Osteoblast (primary cell): ENCODE data around the gene SYNPO. TPM values are rescaled to one million over a fixed set of nuclear protein-coding genes. Genes with fewer than 3 reads are reported as not detected.
A peak's percentile ranks its signal among the peaks of the same experiment; 100 is the strongest.

ENCODE experiments used
- DNase-seq: peaks from one replicate; pipeline ENCODE4 v3.0.0; 2011; ENCODE audit warnings: low spot score, mixed read lengths; ENCODE audit not compliant: insufficient read length; ENCODE audit errors: missing footprints
- H2AFZ ChIP-seq: 2 replicates; pipeline ENCODE4 v1.6.0; 2011; ENCODE audit warnings: mild to moderate bottlenecking, low read length
- H3K27ac ChIP-seq: 2 replicates; pipeline ENCODE4 v1.5.1; 2011; ENCODE audit warnings: mild to moderate bottlenecking, low read depth, low read length, moderate library complexity
- H3K27me3 ChIP-seq: 2 replicates; pipeline ENCODE4 v1.6.0; 2012; ENCODE audit warnings: mild to moderate bottlenecking, control low read depth, inconsistent platforms, low read length, moderate library complexity; ENCODE audit not compliant: insufficient read depth
- H3K36me3 ChIP-seq: 2 replicates; pipeline ENCODE4 v1.5.1; 2011; ENCODE audit warnings: mild to moderate bottlenecking, low read length, control low read depth, moderate library complexity; ENCODE audit not compliant: insufficient read depth
- H3K4me1 ChIP-seq: 2 replicates; pipeline ENCODE4 v1.5.1; 2011; ENCODE audit warnings: mild to moderate bottlenecking, low read length, control low read depth, moderate library complexity; ENCODE audit not compliant: insufficient read depth
- H3K4me2 ChIP-seq: 2 replicates; pipeline ENCODE4 v1.6.0; 2011; ENCODE audit warnings: mild to moderate bottlenecking, low read length; ENCODE audit not compliant: insufficient read depth
- H3K4me3 ChIP-seq: fragments of 200-600 bp; sonication (generic); 3 replicates; pipeline ENCODE4 v1.5.1; 2012; ENCODE audit warnings: mild to moderate bottlenecking, low read length, inconsistent platforms; ENCODE audit not compliant: insufficient read depth
- H3K79me2 ChIP-seq: 2 replicates; pipeline ENCODE4 v1.6.0; 2012; ENCODE audit warnings: mild to moderate bottlenecking, low read length, control low read depth, inconsistent platforms; ENCODE audit not compliant: insufficient read depth
- H3K9me3 ChIP-seq: 2 replicates; pipeline ENCODE4 v1.5.1; 2011; ENCODE audit warnings: low read depth, low read length, control low read depth
- H4K20me1 ChIP-seq: 2 replicates; pipeline ENCODE4 v1.6.0; 2012; ENCODE audit warnings: mild to moderate bottlenecking, low read length, control low read depth; ENCODE audit not compliant: insufficient read depth
- total RNA-seq: library from RNA; depleted of rRNA; stranded (reverse); fragments of >200 nt; gene quantifications from 2 replicates; pipeline ENCODE4 v1.2.3, GENCODE V29; 2012
- TF ChIP-seq, protein P1 (sequence below): IDR thresholded peaks from 2 replicates; pipeline ENCODE4 v1.5.1; 2011; ENCODE audit warnings: mild to moderate bottlenecking, low read depth, low read length, moderate library complexity; ENCODE audit errors: extremely low read depth

SYNPO gene
- total RNA-seq, 1 donor: 4.0 TPM

DNA sequence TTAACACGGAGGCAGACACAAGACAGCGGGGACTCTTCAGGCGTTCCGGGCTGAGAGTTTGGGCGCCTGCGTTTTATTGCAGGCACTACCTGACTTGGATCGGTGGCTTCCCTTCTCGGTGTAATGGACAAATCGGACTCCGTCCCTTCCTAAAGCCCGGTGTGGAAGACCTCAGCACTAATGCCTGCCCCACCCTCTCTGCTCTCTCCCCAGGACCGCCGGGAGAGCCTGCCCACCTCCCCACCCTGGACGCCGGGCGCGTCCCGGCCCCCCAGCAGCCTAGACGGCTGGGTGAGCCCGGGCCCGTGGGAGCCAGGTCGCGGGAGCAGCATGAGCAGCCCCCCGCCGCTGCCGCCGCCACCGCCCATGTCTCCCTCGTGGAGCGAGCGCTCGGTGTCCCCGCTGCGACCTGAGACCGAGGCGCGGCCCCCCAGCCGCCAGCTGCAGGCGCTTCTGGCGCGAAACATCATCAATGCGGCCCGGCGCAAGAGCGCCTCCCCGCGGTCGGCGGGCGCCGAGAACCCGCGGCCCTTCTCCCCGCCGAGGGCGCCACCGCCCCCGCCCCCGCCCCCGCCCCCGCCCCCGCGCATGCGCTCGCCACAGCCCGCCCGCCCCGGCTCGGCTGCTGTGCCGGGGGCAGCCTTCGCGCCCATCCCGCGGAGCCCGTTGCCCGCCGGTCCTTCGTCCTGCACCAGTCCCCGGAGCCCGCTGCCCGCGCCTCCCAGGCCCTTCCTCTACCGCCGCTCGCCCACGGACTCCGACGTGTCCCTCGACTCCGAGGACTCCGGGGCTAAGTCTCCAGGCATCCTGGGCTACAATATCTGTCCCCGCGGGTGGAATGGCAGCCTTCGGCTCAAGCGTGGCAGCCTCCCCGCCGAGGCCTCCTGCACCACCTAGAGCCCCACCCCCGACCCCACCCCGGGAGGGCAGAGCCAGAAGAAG, 16.0 kb downstream of the SYNPO start:
- Histone ChIP-seq H4K20me1 (peaks cover 4% of the 10 kb centered on the region), H3K27ac (no peak overlapping the region), H3K9me3 (no peaks in the 10 kb centered on the region), H3K79me2 (no peaks in the 10 kb centered on the region), H3K36me3 (no peaks in the 10 kb centered on the region), H3K4me3 (peak overlapping the region; percentile 68), H3K4me2 (peak overlapping the region; percentile 79), H2AFZ (peak overlapping the region; percentile 34), H3K4me1 (peaks cover 22% of the 10 kb centered on the region), H3K27me3 (peaks cover 3% of the 10 kb centered on the region)
- peak; percentile 98 for DNase-seq
- TF ChIP-seq, protein P1, sequence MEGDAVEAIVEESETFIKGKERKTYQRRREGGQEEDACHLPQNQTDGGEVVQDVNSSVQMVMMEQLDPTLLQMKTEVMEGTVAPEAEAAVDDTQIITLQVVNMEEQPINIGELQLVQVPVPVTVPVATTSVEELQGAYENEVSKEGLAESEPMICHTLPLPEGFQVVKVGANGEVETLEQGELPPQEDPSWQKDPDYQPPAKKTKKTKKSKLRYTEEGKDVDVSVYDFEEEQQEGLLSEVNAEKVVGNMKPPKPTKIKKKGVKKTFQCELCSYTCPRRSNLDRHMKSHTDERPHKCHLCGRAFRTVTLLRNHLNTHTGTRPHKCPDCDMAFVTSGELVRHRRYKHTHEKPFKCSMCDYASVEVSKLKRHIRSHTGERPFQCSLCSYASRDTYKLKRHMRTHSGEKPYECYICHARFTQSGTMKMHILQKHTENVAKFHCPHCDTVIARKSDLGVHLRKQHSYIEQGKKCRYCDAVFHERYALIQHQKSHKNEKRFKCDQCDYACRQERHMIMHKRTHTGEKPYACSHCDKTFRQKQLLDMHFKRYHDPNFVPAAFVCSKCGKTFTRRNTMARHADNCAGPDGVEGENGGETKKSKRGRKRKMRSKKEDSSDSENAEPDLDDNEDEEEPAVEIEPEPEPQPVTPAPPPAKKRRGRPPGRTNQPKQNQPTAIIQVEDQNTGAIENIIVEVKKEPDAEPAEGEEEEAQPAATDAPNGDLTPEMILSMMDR: peak; percentile 39

DNA sequence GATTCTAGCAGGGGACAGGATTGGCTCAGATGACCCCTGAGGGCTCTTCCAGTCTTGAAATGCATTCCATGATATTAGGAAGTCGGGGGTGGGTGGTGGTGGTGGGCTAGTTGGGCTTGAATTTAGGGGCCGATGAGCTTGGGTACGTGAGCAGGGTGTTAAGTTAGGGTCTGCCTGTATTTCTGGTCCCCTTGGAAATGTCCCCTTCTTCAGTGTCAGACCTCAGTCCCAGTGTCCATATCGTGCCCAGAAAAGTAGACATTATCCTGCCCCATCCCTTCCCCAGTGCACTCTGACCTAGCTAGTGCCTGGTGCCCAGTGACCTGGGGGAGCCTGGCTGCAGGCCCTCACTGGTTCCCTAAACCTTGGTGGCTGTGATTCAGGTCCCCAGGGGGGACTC, 17.7 kb downstream of the SYNPO start:
- no peak overlapping the region for H2AFZ ChIP-seq
- no peaks in the 10 kb centered on the region for H3K9me3 ChIP-seq
- H3K27me3 ChIP-seq: peaks cover 3% of the 10 kb centered on the region
- H3K27ac ChIP-seq: no peak overlapping the region
- peak; percentile 56 for DNase-seq
- H3K4me2 ChIP-seq: no peak overlapping the region
- H3K4me1 ChIP-seq: peaks cover 18% of the 10 kb centered on the region
- H4K20me1 ChIP-seq: peaks cover 4% of the 10 kb centered on the region
- no peaks in the 10 kb centered on the region for H3K36me3 ChIP-seq
- no peaks in the 10 kb centered on the region for H3K79me2 ChIP-seq
- no peak overlapping the region for H3K4me3 ChIP-seq
- TF ChIP-seq, protein P1: no peak

DNA sequence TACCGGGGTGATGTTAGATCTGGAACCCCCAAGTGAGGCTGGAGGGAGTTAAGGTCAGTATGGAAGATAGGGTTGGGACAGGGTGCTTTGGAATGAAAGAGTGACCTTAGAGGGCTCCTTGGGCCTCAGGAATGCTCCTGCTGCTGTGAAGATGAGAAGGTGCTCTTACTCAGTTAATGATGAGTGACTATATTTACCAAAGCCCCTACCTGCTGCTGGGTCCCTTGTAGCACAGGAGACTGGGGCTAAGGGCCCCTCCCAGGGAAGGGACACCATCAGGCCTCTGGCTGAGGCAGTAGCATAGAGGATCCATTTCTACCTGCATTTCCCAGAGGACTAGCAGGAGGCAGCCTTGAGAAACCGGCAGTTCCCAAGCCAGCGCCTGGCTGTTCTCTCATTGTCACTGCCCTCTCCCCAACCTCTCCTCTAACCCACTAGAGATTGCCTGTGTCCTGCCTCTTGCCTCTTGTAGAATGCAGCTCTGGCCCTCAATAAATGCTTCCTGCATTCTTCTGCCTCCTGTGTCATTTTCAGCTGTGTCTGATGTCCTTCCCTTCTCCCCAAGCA, 18.3 kb downstream of the SYNPO start:
- TF ChIP-seq, protein P1: no peak
- Histone ChIP-seq H3K9me3 (no peaks in the 10 kb centered on the region), H3K36me3 (no peaks in the 10 kb centered on the region), H3K4me1 (peaks cover 12% of the 10 kb centered on the region), H4K20me1 (no peaks in the 10 kb centered on the region), H3K4me3 (no peak overlapping the region), H3K27me3 (peaks cover 3% of the 10 kb centered on the region), H3K4me2 (no peak overlapping the region), H3K27ac (no peak overlapping the region), H3K79me2 (no peaks in the 10 kb centered on the region), H2AFZ (no peak overlapping the region)
- peak; percentile 75 for DNase-seq
